RWPE2 (cell line): ENCODE data around the gene GRB10.

Source experiments
- ATAC-seq: fragments of 200-7000 bp; cut with Tn5 transposase; 3 replicates; pipeline ENCODE4 v1.9.1; 2021; ENCODE audit warnings: low read depth
- DNase-seq: peaks from one replicate; pipeline ENCODE4 v3.0.0-alpha.2; 2020; ENCODE audit warnings: low spot score
- H3K27ac ChIP-seq: fragments of 450-650 bp; 2 replicates; pipeline ENCODE4 v1.5.1; 2017; ENCODE audit warnings: mild to moderate bottlenecking; ENCODE audit not compliant: poor library complexity, severe bottlenecking
- H3K27me3 ChIP-seq: fragments of 250-450 bp; sonication (Bioruptor Pico); 2 replicates; pipeline ENCODE4 v1.5.1; 2021; ENCODE audit warnings: mild to moderate bottlenecking, moderate library complexity; ENCODE audit not compliant: insufficient read depth, poor library complexity, severe bottlenecking
- H3K36me3 ChIP-seq: fragments of 250-450 bp; sonication (Bioruptor Pico); 2 replicates; pipeline ENCODE4 v1.5.1; 2020; ENCODE audit warnings: low read depth, mild to moderate bottlenecking, moderate library complexity
- H3K4me1 ChIP-seq: fragments of 250-450 bp; sonication (Bioruptor Pico); 2 replicates; pipeline ENCODE4 v1.5.1; 2021; ENCODE audit warnings: mild to moderate bottlenecking, moderate library complexity; ENCODE audit not compliant: insufficient read depth, poor library complexity, severe bottlenecking
- H3K4me3 ChIP-seq: fragments of 250-450 bp; sonication (Bioruptor Pico); 2 replicates; pipeline ENCODE4 v1.5.1; 2021; ENCODE audit warnings: mild to moderate bottlenecking, moderate library complexity; ENCODE audit not compliant: severe bottlenecking
- H3K9me3 ChIP-seq: fragments of 250-450 bp; sonication (Bioruptor Pico); 2 replicates; pipeline ENCODE4 v1.5.1; 2021; ENCODE audit warnings: mild to moderate bottlenecking, moderate library complexity; ENCODE audit not compliant: severe bottlenecking
- CTCF ChIP-seq: fragments of 450-650 bp; IDR thresholded peaks from one replicate; pipeline ENCODE4 v1.5.1; 2017; ENCODE audit warnings: mild to moderate bottlenecking, moderate library complexity; ENCODE audit not compliant: poor library complexity, severe bottlenecking

Gene GRB10

GRCh38 chr7:50806143-50806542, 23.4 kb upstream of the GRB10 start:
- Histone ChIP-seq H3K4me3 (no peak overlapping the region), H3K27me3 (no peaks in the 10 kb centered on the region), H3K9me3 (no peaks in the 10 kb centered on the region), H3K36me3 (no peaks in the 10 kb centered on the region), H3K27ac (no peak overlapping the region), H3K4me1 (peaks cover 29% of the 10 kb centered on the region)
- DNase-seq (no peak), ATAC-seq (no peak)
- TF ChIP-seq CTCF = no peak

- no peak for ATAC-seq
- peaks cover 29% of the 10 kb centered on the region for H3K4me1 ChIP-seq
- no peak overlapping the region for H3K4me3 ChIP-seq
- H3K9me3 ChIP-seq = no peaks in the 10 kb centered on the region
- DNase-seq = no peak
- H3K36me3 ChIP-seq = no peaks in the 10 kb centered on the region
- no peak for TF ChIP-seq CTCF
- H3K27ac ChIP-seq = no peak overlapping the region
- no peaks in the 10 kb centered on the region for H3K27me3 ChIP-seq
Observed at GRCh38 chr7:50805447-50806125, 22.9 kb upstream of the GRB10 start.

- DNase-seq = no peak
- Histone ChIP-seq H3K27ac (no peak overlapping the region), H3K27me3 (no peaks in the 10 kb centered on the region), H3K9me3 (no peaks in the 10 kb centered on the region), H3K36me3 (no peaks in the 10 kb centered on the region), H3K4me1 (peaks cover 26% of the 10 kb centered on the region), H3K4me3 (no peak overlapping the region)
- peak; percentile 72 for ATAC-seq
- TF ChIP-seq CTCF = no peak
Observed at GRCh38 chr7:50803359-50804337, 21.0 kb upstream of the GRB10 start.

- no peak for DNase-seq
- H3K27ac ChIP-seq = no peak overlapping the region
- no peaks in the 10 kb centered on the region for H3K9me3 ChIP-seq
- H3K27me3 ChIP-seq = no peaks in the 10 kb centered on the region
- H3K4me1 ChIP-seq = peaks cover 18% of the 10 kb centered on the region
- no peak overlapping the region for H3K4me3 ChIP-seq
- no peaks in the 10 kb centered on the region for H3K36me3 ChIP-seq
- peak; percentile 15 for TF ChIP-seq CTCF
- no peak for ATAC-seq
Observed at GRCh38 chr7:50801907-50802306, 19.2 kb upstream of the GRB10 start.
